ENCODE results near the gene LAMTOR4. TPM values are rescaled to one million over a fixed set of nuclear protein-coding genes. Genes with fewer than 3 reads are reported as not detected.
"Not testable (repeated sequence)": the region's sequence is repeated elsewhere in the genome, so short reads cannot be mapped to it uniquely, and the experiment has no call there.

Gene LAMTOR4
- total and polyA plus RNA-seq, 7 donors, result 48.7 to 141 (median 74.6) TPM

GRCh38 chr7:100177045-100178001 lies 28.6 kb downstream of the LAMTOR4 start, which contains the start of the genes GPC2 and STAG3:
TSS of gene GPC2 (minus strand) at chr7:100177381. CDS start at chr7:100177199, 182 bp downstream.
TSS of gene STAG3 (plus strand) at chr7:100177918. CDS start at chr7:100180557, 2,639 bp downstream.
- no peak for TF ChIP-seq CTCF (IDR thresholded peaks at IDR 0.05)
- ATAC-seq (peak; percentile 95 to 98 (median 96)), DNase-seq (peak; percentile 96 to 97)
- H3K27me3 ChIP-seq (ENCODE audit: insufficient read depth in 3 of 3, low read length in 2 of 3), result peaks cover 0 to 21% (median 3%) of the 10 kb centered on the region in 3 donors
- WGBS, 3 donors, result 2 to 3% (median 2%) methylated on average over 67 to 78 of the region's 78 CpGs
- no peaks in the 10 kb centered on the region for H3K9me3 ChIP-seq
- no peak within 1 kb of the TSS for H3K27ac ChIP-seq
- intact Hi-C loops (cut with DNase I), result no loop called here
- peak within 1 kb of the TSS; percentile 64 for H3K4me3 ChIP-seq
- H3K4me1 ChIP-seq, result peaks cover 6% of the 10 kb centered on the region
- no peaks in the 10 kb centered on the region for H3K36me3 ChIP-seq (ENCODE audit: insufficient read depth in 1 of 2, low read depth in 1 of 2)

- WGBS, 3 donors, result 86 to 100% (median 94%) methylated on average over 3 of the region's 3 CpGs
- intact Hi-C loops (cut with DNase I); ATAC-seq; H3K27ac ChIP-seq; H3K4me1 ChIP-seq; H3K4me3 ChIP-seq; DNase-seq; H3K36me3 ChIP-seq (ENCODE audit: insufficient read depth in 1 of 2, low read depth in 1 of 2); H3K9me3 ChIP-seq: not testable (repeated sequence)
- H3K27me3 ChIP-seq (ENCODE audit: insufficient read depth in 3 of 3, low read length in 2 of 3), result peaks cover 0 to 11% (median 3%) of the 10 kb centered on the region in 3 donors
These were observed 31.4 kb downstream of the LAMTOR4 start for GRCh38 chr7:100180084-100180483.

- 77 to 84% (median 82%) methylated on average over 6 of the region's 6 CpGs for WGBS, 3 donors
- H3K4me3 ChIP-seq; H3K36me3 ChIP-seq (ENCODE audit: insufficient read depth in 1 of 2, low read depth in 1 of 2); H3K9me3 ChIP-seq; ATAC-seq; H3K27ac ChIP-seq; H3K4me1 ChIP-seq; DNase-seq; intact Hi-C loops (cut with DNase I): not testable (repeated sequence)
- H3K27me3 ChIP-seq (ENCODE audit: insufficient read depth in 3 of 3, low read length in 2 of 3), result peaks cover 0 to 11% (median 3%) of the 10 kb centered on the region in 3 donors
These were observed 33.9 kb downstream of the LAMTOR4 start for GRCh38 chr7:100182616-100183015.

- H3K27ac ChIP-seq; H3K4me3 ChIP-seq; ATAC-seq; DNase-seq; H3K4me1 ChIP-seq; intact Hi-C loops (cut with DNase I); H3K36me3 ChIP-seq (ENCODE audit: insufficient read depth in 1 of 2, low read depth in 1 of 2); H3K9me3 ChIP-seq: not testable (repeated sequence)
- WGBS, 3 donors, result 84 to 93% (median 89%) methylated on average over 6 of the region's 6 CpGs
- H3K27me3 ChIP-seq (ENCODE audit: insufficient read depth in 3 of 3, low read length in 2 of 3), result peaks cover 0 to 11% (median 3%) of the 10 kb centered on the region in 3 donors
These were observed 34.4 kb downstream of the LAMTOR4 start for GRCh38 chr7:100183090-100183489.

- no peaks in the 10 kb centered on the region for H3K36me3 ChIP-seq (ENCODE audit: insufficient read depth in 1 of 2, low read depth in 1 of 2)
- no peaks in the 10 kb centered on the region for H3K4me1 ChIP-seq
- no peak overlapping the region for H3K4me3 ChIP-seq
- no peak for DNase-seq
- no peak for TF ChIP-seq CTCF (IDR thresholded peaks at IDR 0.05)
- no peak for ATAC-seq
- H3K27ac ChIP-seq, result no peak overlapping the region
- H3K9me3 ChIP-seq, result no peaks in the 10 kb centered on the region
- H3K27me3 ChIP-seq (ENCODE audit: insufficient read depth in 3 of 3, low read length in 2 of 3), result peaks cover 0 to 11% (median 0%) of the 10 kb centered on the region in 3 donors
- intact Hi-C loops (cut with DNase I), result no loop called here
- WGBS, 3 donors, result 56 to 63% (median 56%) methylated on average over 2 of the region's 2 CpGs
These were observed 37.0 kb downstream of the LAMTOR4 start for GRCh38 chr7:100185726-100186125.

- DNase-seq, result no peak
- 77 to 88% (median 82%) methylated on average over 3 of the region's 3 CpGs for whole genome bisulfite sequencing, 3 donors
These were observed 40.3 kb downstream of the LAMTOR4 start for GRCh38 chr7:100189061-100189460.

More at GRCh38 chr7:100189061-100189460, 40.3 kb downstream of the LAMTOR4 start:
- Histone ChIP-seq H3K4me3 (no peak overlapping the region), H3K4me1 (no peaks in the 10 kb centered on the region), H3K9me3 (no peaks in the 10 kb centered on the region), H3K27ac (no peak overlapping the region), H3K36me3 (ENCODE audit: insufficient read depth in 1 of 2, low read depth in 1 of 2) (no peaks in the 10 kb centered on the region), H3K27me3 (ENCODE audit: insufficient read depth in 3 of 3, low read length in 2 of 3) (no peaks in the 10 kb centered on the region)
- no peak for TF ChIP-seq CTCF (IDR thresholded peaks at IDR 0.05)
- ATAC-seq, result no peak
- intact Hi-C loops (cut with DNase I), result no loop called here
